NCI-H1930 (cell line): ENCODE data around the gene LSM7.
"Not testable (repeated sequence)": the region's sequence is repeated elsewhere in the genome, so short reads cannot be mapped to it uniquely, and the experiment has no call there.

Source experiments
- DNase-seq, 2 experiments: peaks; one replicate each; lab custom pipeline; 2025; lab: John Stamatoyannopoulos, UW

LSM7 gene

DNA sequence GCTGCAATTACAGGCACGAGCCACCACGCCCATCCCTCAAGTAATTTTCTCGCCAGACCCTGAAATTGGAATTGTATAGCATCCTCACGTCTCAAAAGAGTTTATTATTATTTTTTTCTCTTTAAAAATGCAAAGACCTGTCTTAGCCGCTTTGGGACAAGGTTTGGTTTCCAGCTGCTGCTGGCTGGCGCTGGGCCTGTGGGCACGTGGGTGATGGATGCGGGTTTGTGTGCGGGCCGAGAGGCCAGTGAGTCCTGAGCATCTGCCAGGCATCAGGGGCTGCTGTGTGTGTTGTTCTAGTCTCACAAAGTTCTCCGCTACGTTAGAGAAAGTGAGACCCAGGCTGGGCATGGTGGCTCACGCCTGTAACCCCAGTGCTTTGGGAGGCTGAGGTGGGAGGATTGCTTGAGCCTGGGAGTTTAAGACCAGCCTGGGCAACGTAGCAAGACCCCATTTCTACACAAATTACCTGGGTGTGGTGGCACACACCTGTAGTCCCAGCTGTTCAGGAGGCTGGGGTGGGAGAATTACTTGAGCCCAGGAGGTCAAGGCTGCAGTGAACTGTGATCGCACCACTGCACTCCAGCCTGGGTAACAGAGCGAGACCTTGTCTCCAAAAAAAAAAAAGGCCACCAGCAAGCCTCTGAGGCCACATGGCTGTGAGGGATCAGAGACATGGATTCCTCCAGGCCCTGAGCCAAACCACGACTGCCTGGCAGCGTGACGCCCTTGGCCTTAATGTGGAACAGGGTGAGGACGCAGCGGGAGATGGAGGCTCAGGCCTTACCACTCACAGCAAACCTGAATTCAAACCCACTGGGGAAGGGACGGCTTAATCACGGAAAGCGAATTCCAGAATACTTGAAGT is 27.0 kb upstream of the LSM7 start:
- DNase-seq, result no peak

DNA sequence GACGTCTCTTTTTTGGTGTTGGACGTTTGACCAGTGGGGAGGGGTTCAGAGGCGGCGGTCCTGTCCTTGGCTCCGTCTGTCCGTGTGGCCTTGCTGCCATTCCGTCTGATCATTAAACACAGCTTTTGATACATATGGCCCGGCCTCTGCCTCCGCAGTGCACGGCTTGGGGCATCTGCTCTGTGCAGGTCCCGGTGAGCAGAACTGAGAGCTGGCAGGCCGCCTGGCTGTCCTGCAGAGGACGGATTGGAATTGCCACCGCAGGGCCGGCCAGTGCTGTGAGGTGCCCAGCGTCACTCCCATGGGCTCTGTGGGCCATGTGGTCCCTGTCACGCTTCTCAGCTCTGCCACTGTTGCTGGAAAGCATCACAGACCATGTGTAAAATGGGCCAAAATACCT is 26.3 kb upstream of the LSM7 start:
- DNase-seq, result no peak

GRCh38 chr19:2353887-2354592 is 25.7 kb upstream of the LSM7 start:
- DNase-seq, result no peak

DNA sequence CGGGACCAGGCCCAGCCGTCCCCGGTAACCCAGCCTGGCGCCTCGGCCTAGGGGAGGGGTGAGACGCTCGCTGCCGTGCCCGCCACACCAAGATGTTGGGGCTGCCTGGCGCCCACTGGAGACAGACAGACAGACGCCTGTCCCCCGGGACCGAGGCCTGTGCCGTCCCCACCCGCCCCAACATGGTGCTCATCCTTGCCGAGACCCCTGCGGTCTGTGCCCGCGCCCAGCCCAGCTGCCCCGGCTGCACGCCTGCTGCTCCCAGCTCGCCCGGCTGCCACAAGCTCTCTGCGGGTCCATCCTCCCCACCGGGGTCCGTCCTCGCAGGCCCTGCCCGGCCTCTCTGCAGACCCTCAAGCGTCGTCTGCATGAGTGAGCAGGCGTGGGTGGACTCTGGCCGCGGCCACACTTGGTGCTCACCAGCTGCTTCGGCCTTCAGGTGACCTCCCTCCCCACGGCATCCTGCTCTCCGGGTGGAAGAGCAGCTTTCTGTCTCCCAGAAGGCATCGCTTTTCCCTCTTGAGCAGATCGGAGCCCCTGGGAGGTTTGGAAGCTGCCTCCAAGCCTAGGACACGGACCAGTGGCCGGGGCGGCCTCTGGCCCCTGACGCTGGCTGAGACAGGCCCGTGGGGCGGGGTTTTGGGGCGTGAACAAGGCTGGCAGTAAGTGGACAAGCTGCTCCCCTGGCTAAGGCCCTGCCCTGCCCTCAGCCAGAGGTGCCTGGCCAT is 24.9 kb upstream of the LSM7 start:
- no peak for DNase-seq

GRCh38 chr19:2352121-2352520 is 23.7 kb upstream of the LSM7 start:
- no peak for DNase-seq

DNA sequence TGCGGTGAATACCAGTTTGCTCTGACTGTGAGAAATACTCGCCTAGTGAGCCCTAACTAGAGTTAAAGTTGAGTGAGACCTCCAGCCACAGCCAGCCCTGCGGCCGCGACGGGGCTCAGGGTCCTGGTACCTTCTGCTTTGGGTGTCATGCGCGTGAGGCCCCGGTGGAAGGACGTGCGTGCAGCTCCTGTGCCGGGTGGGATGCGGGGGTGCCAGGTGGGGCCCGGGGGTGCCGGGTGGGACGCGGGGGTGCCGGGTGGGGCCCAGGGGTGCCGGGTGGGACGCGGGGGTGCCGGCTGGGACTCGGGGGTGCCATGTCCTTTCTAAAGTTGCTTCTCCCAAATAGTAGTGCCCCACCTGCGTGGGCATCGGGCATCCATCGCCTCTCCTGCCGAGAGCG is 23.2 kb upstream of the LSM7 start:
- no peak for DNase-seq

DNA sequence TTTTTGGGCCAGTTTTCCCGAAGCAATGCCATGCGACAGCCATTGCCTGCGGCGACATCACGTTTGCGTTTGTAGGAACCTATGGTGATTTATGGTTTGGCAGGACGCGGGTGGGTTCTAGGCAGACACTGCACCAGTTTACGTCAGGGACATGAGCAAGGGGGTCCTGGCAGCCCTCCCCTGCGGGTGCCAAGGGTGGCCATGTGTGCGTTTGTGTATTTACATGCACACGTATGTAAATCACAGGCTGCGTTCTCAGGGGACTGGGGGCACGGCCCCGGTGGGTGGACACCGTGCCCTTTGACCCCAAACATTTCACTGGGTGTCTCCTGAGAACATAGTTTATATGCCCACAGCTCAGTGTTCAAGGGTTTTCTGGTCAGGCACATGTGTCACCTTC is 22.3 kb upstream of the LSM7 start:
- DNase-seq, result no peak

- DNase-seq, result not testable (repeated sequence)
Observed at GRCh38 chr19:2349818-2350217, 21.4 kb upstream of the LSM7 start.

DNA sequence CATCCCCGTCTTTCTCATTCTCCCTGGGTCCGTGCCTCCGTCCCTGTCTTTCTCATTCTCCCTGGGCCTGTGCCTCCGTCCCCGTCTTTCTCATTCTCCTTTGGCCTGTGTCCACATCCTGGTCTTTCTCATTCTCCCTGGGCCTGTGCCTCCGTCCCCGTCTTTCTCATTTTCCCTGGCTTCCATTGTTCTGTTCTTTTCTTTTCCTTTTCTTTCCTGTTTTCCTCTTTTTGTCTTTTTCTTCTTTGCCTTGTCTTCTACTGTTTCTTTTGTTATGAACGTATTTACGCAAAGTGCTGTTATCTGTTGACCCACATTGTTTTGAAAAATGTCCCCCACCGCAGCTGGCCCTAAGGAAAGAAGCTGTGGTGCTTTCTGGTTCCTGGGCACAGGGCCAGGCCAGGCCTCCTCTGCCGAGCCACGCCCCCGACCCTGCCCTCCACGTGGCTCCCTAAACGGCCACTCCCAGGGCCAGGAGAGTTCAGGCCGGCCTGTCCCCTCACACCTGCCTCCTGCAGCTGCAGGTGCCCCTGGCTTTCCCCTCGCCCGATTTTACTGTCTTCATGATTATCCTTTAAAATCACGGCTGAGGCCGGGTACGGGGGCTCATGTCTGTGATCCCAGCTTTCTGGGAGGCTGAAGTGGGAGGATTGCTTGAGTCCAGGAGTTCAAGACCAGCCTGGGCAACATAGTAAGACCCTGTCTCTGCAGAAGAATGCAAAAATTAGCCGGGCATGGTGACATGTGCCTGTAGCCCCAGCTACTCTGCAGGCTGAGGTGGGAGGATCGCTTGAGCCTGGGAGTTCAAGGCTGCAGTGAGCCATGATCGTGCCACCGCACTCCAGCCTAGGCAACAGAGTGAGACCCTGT is 17.6 kb upstream of the LSM7 start:
- no peak for DNase-seq

- no peak for DNase-seq
Observed at GRCh38 chr19:2345076-2345475, 16.7 kb upstream of the LSM7 start.

- no peak for DNase-seq
Observed at GRCh38 chr19:2344381-2344870, 16.0 kb upstream of the LSM7 start.

- no peak for DNase-seq
Observed at GRCh38 chr19:2343289-2343982, 15.1 kb upstream of the LSM7 start.

GRCh38 chr19:2342656-2343288 is 14.4 kb upstream of the LSM7 start:
- DNase-seq, result no peak

GRCh38 chr19:2341982-2342381 is 13.6 kb upstream of the LSM7 start:
- DNase-seq, result no peak

GRCh38 chr19:2341244-2341751 is 12.9 kb upstream of the LSM7 start:
- no peak for DNase-seq

GRCh38 chr19:2340496-2341243 is 12.3 kb upstream of the LSM7 start:
- DNase-seq, result no peak

DNA sequence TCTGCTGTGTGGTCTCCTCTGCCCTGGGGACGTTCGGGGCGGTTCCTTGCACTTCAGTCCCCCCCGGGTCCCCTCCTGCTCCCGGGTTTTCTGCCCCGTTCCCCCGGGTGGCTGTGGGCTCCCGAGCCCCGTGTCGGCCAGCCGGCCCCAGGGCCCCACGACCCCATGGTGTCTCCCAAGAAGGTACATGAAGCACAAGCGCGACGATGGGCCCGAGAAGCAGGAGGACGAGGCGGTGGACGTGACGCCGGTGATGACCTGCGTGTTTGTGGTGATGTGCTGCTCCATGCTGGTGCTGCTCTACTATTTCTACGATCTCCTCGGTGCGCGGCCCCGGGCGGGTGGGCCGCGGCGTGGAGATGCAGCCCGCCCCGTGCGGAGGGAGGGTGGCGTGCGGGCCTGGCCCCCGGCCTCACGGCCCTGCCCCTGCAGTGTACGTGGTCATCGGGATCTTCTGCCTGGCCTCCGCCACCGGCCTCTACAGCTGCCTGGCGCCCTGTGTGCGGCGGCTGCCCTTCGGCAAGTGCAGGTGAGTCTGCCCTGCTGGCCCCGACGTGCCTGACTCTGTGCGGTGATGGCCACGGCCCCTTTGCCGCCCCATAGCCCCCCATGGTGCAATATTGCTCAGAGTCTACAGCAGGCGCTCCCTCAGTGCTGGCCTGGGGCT is 11.4 kb upstream of the LSM7 start:
- no peak for DNase-seq

- no peak for DNase-seq
Observed at GRCh38 chr19:2338751-2339643, 10.6 kb upstream of the LSM7 start.
